Stimulated activated CD8-positive, alpha-beta memory T cell treated with anti-CD3 and anti-CD28 coated beads, Interleukin-4, amount 100 ng/mL, for 4 hours (primary cell): Measurements from ENCODE around the gene NPEPL1.

ENCODE experiments used
- DNase-seq, 2 donors: peaks; one replicate each; pipeline ENCODE4 v3.0.0-alpha.2; 2020; ENCODE audit warnings: low read depth in 2 of 2, low spot score in 1 of 2

NPEPL1 gene

DNA sequence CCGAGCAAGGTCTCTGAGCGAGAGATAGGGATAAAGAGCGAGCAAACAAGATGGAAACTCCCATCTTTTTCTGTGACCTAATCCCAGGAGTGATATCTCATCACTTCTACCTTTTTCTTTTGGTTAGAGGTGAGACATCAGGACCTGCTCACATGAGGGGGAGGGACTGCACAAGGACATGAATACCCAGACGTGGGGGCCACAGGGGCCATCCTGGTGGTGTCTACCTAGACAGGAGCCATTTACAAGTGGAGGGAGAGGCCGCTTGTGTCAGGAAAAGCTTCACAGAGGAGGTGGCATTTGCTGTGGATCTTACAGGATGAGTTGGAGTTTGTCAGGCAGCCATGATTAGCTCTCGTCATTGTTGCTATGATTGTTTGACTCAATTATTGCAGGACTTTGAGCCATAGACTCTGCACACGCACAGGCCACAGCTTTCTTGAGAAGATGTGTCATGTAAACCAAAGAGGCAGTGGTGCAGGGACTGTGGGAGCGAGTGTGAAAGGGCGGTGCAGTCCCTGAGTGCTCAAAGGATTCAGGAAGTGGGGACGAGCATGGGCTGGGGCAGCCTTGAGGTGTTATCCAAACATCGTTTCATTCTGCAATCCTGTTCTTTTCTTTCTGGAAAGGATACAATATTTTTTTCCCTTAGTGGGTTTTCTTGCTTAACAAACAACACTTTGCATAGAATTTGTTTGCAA, 7.7 kb downstream of the NPEPL1 start:
- no peak for DNase-seq

DNA sequence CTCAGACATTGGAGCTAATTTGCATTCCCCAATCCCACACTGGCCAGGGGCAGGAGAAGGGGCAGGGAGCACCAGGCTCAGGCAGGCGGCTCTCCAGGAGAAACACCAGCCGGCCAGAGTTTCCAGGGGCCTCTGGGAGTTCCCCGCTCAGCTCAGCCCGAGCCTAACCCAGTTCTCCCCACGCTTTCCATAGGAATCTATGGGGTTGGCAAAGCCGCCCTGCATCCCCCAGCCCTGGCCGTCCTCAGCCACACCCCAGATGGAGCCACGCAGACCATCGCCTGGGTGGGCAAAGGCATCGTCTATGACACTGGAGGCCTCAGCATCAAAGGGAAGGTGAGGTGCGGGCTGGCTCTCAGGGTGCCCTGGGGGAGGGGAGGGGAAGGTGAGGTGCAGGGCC, 8.2 kb downstream of the NPEPL1 start:
- DNase-seq = no peak

DNA sequence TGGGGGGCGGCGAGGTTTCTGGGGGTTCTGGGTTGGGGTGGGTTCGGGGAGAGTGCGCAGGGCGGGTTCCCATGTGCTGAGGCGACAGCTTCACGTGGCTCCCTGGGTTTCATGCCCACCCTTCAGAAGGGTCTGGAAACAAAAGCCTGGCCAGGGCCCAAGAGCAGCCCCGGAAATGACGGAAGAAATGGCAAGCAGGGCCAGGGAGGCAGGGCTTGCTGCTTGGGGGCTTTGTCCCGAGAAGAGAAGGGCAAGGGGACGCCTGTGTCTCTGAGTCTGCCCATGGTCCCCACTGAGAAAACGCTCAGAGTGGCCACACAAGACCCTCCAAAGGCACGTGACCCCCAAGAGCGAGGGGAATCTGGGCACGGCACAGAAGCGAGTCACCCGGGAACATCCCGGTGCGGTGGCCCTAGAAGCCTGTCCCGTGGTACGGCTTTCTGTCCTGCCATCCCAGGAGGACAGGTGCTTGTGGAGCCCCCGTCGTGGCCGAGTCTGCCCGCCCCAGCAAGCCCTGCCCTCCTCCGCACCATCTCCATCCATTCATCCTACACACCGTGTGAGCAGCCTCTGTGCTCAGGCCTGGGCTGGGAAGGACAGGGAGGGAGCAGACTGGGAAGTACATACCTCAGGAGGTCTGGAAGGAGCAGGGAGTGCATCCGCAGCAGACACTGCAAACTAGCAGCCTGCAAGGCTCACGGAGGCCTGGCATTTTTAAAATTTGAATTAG, 9.0 kb downstream of the NPEPL1 start:
- DNase-seq = no peak

GRCh38 chr20:58702161-58702510, 9.5 kb downstream of the NPEPL1 start:
- DNase-seq = no peak

- no peak for DNase-seq
These were observed 10.5 kb downstream of the NPEPL1 start for GRCh38 chr20:58702859-58703648.

DNA sequence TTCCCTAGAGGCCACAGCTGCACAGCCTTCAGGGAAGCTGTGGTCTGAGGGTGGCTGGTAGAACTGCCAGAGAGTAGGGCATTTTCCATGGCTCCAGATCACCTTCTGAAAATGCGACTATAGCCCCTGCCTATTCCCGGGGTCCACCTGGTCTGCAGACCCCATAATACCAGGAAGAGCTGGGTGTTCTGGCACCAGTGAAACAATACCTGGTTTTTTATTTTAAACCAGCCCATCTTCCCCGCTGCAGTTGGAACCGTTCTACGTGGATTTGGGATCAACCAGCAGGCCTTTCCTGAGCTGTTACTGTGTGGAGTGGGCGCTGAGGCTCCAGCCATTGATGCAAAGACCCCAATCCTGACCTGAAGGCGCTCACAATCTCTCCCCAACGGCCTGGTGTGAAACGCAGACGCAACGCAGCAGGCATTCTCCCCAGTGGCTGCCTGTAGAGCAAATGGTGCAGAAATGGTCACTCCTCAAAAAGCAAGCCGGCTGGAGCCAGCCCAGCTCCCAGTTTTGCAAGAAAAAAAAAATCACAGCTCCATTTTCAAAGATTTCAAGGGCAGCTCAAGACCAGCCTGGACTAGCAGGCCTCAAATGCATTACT, 11.3 kb downstream of the NPEPL1 start:
- DNase-seq = no peak

DNA sequence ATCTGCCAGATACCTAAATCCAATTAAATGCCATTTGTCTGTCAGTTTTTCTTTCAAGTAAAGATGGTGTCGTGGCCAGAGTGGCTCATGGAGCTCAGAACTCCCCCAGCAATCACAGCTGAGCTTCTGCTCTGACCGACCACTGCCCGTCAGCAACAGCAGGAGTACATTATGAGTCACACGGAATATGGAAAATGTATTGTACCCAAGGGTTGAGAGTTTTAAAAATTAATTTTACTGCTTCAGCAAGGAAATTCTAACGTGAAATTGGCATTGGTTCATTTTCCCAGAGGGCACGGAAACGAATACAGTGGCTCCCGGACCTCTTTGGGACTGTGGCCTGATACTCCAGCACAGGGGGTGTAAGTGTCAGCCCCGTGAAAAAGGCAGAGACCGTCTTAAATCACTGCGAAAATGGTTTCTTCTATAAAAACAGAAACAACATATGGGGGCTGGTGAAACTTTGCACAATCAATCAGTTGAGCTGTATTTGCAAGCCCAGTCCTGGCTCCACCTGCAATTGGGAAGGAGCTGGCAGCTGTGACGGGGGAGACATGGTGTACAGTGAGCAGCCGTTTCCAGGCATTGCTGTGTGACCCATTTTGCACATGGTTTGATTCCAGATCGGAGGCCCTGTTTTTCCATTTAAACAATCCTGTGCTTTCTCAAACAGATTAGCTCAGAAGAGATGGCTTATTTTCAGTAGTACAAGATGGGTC, 12.8 kb downstream of the NPEPL1 start:
- DNase-seq = no peak

DNA sequence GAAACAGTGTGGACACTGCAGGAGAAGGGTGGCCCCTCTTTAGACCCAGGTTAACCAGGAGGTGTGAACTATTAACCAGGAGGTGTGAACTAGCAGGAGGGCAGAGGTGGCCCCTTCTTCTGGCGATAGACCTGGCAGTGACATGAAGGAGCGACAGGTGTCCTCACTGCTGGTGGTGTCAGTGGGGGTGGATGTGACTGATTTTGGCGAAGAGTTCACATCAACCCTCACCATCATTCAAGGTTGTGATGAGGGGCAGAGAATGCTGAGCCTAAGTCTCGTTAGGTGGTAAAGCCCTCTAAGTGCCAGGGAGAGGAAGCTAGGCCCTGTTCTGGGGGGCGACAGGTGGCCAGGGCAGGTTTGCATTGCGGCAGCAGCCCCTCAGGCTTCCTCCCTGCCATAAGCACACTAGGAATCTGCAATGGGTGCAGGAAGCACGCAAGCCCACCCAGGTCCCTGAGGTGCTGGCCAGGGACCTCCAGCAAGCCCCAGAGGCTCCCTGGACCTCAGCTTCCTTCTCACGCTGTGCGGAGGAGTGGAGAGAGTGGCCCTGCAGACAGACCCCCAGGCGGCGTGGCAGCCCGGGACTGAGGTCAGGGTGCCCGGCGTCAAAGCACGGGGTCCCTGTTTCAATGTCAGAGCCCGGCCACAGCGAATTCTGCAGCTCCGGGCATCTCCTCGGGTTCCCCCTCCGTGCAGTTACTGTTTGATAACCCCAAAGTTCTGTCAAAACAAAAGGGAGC, 13.7 kb downstream of the NPEPL1 start:
- no peak for DNase-seq

- no peak for DNase-seq
These were observed 14.5 kb downstream of the NPEPL1 start for GRCh38 chr20:58706975-58707681.

DNA sequence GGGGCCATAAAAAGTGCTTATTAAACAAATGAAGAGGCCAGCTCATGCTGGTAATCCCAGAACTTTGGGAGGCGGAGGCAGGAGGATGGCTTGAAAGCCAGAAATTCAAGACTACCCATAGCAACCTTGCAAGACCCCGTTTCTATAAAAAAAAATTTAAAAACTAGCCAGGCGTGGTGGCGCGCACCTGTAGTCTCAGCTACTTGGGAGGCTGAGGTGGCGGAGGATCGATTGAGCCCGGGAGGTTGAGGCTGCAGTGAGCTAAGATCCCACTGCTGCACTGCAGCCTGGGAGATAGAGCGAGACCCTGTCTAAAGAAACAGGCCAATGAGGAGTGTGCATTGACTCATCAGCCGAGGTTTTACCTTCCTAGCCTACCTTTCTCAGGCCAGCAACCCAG, 15.2 kb downstream of the NPEPL1 start:
- DNase-seq = no peak

GRCh38 chr20:58708246-58708931, 15.8 kb downstream of the NPEPL1 start:
- DNase-seq = no peak

GRCh38 chr20:58709013-58709702, 16.6 kb downstream of the NPEPL1 start:
- no peak for DNase-seq

GRCh38 chr20:58709703-58710039, 17.1 kb downstream of the NPEPL1 start:
- no peak for DNase-seq

DNA sequence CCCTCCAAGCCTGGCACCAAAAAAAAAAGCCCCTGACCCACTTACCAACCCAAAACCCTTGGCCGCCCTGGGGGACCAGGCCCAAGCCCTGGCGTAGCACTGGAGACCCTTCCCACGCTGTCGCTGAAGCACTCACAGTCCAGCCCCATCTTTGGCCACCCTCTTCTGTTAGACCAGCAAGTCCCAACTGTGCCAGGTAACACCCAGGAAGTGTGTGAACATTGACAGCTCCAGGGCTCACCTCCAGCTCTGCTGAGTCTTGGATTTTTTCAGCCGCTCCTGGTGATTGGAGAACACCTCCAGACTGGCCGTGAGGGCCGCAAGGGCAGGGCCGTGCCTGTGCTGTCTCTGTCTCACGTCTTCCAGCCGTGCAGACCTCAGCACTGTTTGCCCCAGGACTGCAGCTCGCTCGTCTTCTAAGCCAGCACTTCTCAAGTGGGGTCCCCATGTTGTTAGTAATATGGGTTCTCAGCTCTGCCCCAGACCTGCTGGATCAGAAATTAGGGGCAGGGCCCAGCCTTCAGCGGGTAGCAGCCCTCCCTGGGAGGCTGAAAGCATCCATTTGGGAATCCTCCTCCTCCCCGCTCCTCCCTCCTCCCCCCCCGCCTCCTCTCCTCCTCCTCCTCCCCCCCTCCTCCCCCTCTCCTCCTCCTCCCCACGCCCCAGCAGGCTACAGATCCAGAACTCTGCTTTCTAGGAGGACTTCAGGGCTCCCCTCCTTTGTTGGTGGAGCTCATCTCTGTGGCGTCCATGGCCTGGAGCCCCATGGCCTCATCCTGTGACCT, 18.1 kb downstream of the NPEPL1 start:
- DNase-seq = no peak

DNA sequence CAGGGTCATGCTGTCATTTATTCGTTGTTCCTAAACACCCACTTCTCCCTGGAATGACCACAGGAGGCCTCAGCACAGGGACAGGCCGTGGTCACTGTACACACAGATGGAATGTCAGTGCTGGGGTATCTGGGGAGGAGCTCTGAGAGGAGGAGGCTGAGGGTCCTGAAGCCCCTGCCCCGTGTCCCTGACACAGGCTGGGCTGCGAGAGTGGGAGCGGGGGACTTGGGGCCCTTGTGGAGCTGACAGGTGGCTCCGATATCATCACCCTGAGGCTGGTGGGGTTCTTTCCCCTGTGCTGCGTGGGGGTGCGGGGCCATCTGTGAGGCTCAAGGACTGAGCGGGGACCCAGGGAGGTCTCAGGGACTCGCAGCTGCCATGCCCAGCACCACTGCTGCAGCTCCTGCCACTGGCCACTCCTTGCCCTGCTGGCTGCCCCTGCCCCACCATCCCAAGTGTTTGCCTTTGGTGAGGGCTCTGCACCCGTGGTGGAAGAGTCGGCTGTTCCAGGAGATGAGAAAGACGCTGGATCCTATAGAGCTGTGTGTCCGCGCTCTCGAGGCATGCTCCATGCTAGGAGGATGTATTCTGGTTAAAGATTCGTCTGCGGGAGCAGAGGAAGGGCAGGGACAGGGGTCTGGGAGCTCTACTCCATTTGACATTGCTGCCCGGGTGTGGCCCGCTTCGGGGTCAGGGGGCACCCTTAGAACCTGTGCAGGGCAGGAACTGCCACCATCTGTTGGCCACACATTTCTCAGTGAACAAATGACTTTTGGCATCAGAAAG, 18.9 kb downstream of the NPEPL1 start:
- DNase-seq = no peak

- no peak for DNase-seq
These were observed 19.7 kb downstream of the NPEPL1 start for GRCh38 chr20:58712151-58712791.
